ENCODE results near the gene GTF2A2.

GTF2A2 gene

GRCh38 chr15:59596640-59597039, 60.7 kb downstream of the GTF2A2 start:
- no peak for DNase-seq

GRCh38 chr15:59595434-59595915, 61.8 kb downstream of the GTF2A2 start:
- DNase-seq: no peak

GRCh38 chr15:59594991-59595390, 62.3 kb downstream of the GTF2A2 start:
- DNase-seq: no peak

- no peak for DNase-seq
Observed at GRCh38 chr15:59594493-59594942, 62.8 kb downstream of the GTF2A2 start.

DNA sequence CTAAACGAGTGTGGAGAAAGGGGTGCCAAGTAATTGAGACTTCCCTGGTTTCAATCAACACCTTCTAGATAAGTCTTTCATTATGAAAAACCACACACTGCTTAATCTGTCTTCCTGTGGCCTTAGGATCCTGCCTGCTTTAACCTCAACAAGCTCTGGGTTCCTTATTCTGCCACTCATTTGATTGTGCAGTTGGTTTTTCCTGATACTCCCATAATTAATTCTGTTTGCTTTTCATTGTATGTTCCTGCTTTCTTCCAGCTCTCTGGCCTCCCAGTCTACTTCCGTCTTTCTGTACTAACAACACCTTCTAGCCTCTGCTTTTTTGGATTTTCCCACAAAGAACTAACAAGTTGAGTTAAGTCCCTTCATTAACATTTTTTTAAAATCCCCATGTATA, 66.0 kb downstream of the GTF2A2 start:
- no peak for DNase-seq

DNA sequence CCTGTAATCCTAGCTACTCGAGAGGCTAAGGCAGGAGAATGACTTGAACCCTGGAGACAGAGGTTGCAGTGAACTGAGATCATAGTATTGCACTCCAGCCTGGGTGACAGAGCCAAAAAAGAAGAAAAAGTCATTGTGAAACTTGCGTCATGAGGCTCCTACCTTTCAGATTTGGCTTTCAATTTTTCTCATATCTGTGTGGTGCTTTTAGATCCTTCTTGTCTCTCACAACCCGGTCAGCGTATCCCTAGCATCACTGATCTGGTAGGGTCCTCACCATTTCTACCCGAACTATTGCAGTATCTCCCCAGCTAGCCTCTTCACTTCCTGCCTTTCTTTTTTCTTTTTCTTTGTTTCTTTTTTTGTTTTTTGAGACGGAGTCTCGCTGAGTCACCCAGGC, 67.3 kb downstream of the GTF2A2 start:
- peak; percentile 78 for DNase-seq
